DMS 273 treated with DMSO at 0.1 percent for 48 hours (cell line): ENCODE data around the gene SPCS3.
"Not testable (repeated sequence)": the region's sequence is repeated elsewhere in the genome, so short reads cannot be mapped to it uniquely, and the experiment has no call there.

Source experiments
- DNase-seq: peaks from one replicate; lab custom pipeline; 2025; lab: John Stamatoyannopoulos, UW

Gene SPCS3

DNA sequence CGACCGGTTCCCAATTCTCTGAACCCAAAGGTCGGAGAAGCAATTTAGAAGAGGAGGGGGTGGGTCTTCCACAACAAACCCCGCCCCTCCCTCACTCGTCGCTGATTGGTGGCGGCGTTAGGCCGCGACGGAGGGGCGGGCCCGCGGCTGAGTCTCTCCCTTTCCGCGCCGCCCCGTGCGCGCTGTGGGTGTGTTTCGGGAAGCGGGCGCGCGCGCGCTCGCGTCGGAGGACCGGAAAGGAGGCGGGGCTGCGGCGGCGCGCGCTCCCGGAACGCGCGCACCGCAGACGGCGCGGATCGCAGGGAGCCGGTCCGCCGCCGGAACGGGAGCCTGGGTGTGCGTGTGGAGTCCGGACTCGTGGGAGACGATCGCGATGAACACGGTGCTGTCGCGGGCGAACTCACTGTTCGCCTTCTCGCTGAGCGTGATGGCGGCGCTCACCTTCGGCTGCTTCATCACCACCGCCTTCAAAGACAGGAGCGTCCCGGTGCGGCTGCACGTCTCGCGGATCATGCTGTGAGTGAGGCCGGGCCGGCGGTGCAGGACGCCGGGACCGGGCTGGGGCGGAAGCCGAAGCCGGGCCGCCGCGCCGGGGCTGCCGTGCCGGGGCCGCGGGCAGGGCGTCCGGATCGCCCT is at the start of gene SPCS3:
Gene SPCS3, plus strand, starts transcription at position 263 of the 636 bp plus-strand sequence. Its CDS starts 111 bp downstream, at position 374.
- DNase-seq, result peak; percentile 68

DNA sequence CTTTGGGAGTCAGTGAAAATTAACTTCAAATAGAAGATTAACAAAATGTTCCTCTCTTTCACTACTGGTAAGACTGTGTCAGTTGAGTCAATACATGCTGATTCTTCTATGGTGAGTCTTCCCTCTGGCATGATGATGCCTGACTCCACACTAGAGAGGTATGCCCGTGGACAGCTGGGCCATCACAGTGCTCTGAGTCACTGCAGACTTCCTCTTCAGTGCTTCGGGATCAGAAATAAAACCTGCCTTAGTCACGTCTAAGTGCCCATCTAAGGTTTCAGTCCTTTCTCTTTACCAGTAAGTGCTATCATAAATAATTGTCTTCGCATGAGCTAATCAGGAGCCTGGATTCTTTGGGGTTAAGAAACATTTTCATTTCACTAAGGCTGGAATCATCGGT is 49.1 kb upstream of the SPCS3 start:
- peak; percentile 24 for DNase-seq

DNA sequence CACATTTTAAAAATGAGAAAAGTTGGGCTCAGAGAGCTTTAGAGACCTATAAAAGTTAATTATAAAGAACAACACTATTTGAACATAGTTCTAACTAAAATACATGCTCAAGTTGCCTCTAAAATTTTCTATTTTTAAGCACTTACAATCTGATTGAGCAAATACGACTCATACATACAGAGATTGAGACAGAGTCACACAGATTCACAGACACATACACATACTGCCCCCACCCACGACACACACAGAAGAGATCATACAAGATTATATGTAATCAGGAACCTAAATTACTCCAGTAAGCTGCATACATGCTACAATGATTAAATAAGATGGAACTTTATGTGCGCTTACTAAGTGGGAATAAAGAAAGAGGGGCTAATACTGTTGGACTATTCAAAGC is 48.0 kb upstream of the SPCS3 start:
- no peak for DNase-seq

DNA sequence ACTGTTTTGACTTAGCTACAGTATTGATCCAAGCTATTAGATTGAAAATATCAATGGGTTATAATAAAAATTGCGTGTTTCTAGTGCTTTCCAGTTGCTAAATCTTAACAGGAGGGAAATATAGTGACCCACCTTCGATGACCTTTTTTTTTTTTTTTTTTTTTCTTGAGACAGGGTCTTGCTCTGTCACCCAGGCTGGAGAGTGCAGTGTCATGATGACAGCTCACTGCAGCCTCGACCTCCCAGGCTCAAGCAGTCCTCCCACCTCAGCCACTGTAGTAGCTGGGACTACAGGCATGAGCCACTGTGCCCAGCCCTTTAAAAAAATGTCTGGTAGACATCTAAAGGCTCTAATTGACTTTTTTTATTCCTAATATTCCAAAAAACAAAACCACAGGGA is 47.0 kb upstream of the SPCS3 start:
- no peak for DNase-seq

DNA sequence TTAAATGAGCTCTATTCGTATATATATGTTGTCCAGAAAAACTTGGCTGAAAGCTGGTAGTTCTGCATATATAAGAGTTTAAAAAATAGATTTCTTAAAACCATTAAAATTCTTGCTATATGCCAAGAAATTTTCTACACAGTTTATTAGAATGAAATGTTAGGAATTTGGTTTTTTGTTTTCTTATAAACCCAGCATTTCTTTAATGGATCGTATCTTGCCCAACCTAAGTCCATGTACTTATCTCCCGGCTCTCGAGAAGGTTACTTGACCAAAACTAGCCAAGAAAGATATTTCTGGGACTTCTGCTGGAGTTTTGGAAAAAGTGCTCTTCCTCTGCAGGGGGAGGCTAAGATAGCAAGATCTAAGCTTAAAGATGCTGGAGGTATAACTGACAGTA is 46.0 kb upstream of the SPCS3 start:
- DNase-seq, result no peak

DNA sequence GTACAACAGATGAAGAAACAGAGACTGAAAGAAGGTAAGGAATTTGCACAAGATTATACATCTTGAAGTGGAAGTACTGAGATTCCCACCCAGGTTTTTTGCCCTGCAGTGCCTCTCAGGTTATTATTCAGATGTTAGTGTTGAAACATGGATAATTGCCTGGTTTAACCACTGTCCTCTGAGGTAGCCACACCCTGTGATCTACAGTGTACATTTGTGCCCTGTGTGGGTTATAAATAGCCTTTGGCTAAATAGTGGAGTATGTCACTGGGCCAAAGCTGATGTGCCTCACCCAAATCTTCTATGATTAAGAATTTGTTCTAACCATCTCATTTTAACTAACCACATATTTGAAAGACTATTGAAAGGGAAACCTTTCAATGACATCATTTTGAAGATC is 45.3 kb upstream of the SPCS3 start:
- DNase-seq, result no peak

DNA sequence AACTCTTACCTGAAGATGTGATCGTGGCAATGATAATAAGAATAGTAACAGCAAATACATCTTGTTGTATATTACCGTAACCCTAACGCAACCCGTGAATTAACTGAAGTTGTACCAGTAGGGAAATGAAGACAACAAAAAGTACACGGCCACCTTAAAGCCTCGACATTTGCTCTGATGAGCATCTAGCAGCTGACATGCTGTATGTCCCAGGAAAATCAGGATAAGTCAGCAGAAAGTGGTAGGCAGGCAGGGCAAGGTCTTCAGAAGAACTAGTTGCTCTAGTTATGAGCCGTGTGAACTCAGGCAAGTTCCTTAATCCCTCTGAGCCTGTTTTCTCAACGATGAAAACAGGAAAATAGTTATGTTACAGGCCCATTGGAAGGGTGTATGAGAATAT is 43.1 kb upstream of the SPCS3 start:
- DNase-seq, result no peak

DNA sequence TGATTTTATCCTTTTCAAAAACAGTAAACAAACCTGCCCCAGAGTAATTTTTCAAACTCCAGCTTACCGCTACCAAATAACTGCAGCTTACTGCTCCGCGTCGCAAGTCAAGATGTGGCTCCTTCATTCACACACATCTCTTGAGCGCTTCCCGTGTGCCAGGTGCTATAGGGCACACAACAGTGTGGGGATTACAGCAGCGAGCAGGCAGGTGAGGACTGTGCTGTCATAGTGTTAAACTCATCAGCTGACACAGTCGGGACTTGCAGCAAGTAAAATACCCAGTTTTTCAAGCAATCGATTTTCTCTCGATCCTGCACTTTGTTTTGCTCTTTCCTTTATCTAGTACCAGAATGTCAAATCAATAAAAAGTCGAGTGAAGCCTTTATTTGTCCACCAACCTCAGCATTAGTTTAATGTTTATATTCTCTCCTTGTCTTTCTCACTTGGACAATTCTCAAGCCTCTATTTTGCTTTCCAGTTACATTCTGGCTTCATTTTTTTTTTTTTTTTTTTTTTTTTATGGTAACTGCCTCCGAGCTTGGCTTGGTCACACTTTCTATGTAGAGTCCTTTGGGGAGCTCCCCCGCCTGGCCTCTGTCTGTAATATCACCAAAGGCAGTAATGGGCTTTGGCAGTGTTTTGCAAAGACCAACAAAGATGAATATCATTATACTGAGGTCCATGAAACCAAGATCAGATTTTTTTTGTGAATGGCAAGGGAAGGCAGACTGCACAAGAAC is 42.4 kb upstream of the SPCS3 start:
- no peak for DNase-seq

DNA sequence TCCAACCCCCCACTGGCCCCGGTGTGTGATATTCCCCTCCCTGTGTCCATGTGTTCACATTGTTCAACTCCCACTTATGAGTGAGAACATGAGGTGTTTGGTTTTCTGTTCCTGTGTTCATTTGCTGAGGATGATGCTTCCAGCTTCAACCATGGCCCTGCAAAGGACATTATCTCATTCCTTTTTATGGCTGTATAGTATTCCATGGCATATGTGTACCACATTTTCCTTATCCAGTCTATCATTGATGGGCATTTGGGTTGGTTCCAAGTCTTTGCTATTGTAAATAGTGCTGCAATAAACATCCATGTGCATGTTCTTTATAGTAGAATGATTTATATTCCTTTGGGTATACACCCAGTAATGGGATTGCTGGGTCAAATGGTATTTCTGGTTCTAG is 40.2 kb upstream of the SPCS3 start:
- not testable (repeated sequence) for DNase-seq

DNA sequence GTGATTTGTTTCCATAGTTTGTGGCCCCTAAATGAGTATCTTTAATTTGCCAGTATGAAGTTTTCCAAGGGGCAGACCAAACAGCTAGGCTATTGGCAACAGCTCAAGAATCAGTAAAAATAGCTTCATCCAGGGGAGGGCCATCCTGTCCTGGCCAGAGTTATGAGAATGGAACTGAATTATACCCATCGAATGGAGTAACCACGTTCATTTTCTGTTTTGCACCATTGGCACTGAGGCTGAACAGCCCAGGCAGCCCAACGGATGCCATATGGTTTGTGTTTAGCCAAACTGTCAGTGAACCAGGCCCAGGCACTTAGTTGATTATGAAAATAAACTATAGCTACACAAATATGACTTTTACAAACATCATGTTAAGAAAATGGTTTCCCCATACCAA is 33.0 kb upstream of the SPCS3 start:
- no peak for DNase-seq

DNA sequence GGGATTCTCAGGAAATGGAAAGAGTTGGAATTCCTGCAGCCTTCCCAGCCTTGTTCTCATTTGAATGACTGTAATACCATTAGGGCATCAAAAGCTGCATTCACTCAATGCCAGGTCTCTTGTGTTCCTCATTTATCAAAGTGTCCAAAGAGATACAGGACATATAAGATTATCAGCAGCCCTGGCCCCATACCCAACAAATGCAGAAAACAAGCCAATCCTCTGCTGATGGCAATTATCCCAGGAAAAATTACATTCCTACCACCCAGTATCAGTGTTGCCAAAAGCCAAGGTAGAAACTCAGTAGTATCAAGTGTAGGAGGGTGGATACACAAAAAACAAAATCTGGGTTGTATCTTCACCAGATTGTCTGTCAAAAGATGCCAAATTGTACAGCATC is 32.2 kb upstream of the SPCS3 start:
- DNase-seq, result no peak

DNA sequence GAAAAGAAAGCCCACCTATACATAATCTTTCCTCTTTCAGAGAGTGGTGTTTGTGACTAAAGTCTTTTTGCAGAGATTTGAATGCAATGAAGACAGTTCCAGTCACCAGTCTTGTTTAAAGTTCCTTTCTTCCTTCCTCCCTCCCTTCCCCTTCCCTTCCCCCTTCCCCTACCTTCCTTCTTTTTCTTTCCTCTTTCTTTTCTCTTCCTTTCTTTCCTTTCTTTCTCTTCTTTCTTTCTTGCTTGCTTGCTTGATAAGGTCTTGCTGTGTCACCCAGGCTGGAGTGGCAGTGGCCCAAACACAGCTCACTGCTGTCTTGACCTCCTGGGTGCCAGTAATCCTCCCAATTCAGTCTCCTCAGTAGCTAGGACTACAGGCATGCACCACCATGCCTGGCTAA is 31.7 kb upstream of the SPCS3 start:
- no peak for DNase-seq

DNA sequence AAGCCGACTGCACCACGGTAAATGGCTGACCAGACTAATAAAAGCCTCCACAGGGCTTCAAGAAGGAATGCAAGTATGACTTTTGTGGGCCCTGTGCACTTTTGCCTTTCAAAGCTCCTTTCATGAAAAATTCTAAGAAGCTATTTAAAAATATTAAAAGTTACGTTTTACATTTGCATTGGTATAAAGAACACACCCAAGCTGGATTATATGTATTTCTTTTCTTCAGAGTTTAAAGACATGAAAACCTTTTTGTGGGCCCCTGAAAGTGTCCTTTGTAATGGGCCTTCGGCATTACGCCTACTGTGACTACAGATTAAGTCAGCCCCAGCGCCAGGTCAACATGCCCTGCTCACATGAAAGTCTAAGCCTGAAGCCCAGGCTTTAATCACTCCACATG is 30.2 kb upstream of the SPCS3 start:
- no peak for DNase-seq

DNA sequence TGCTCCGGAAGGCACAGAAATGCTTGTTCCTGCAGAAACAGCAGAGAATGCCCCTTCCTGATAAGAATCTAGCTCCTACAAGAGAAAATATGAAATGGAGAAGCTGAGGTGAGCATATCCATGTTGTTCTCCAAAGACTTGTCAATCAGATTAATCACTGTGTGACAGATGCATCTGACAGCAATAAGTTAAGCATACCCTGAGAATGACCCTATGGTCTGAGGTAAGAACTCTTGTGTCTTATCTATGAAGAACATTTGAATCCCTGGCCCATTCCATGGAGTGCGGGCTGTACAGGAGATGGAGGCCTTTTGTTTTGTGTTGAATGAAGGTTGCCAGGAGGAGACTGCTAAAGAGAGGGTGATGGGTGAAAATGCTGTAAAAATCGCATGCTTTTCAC is 29.2 kb upstream of the SPCS3 start:
- DNase-seq, result no peak

DNA sequence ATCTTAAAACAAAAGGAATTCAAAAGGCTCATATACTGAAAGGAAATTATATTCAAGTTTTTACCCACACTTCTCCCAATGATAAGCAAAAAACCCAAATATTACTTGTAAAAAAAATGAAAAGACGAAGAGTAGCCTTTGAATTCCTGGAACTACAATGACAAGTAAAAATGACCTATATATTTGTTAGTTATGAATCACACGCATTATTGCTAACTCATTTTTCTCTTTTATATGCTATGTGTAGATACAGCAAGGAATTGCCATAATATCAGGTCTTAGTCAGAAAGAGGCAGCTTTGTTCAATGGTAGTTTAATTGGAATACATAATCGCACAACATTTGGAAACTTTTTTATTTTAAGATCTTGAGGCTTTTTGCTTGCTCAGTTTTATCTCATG is 28.0 kb upstream of the SPCS3 start:
- no peak for DNase-seq

DNA sequence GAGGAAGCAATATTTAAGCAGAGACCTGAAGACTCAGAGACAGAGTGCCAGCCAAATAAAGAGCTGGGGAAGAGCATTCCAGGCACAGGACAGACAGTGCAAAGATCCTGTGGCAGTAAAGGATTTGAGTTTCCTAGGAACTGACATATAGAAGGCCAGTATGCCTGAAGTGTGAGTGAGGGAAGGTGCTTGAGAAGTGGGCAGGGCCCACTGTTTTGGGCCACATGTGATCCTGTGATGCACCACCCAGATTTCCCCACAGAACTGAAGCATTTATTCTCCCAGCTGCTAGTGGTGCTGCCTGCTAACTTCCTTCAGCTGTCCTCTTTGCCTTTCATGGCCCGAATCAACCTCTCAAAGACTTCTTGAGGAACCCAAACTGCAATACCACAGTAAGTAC is 26.8 kb upstream of the SPCS3 start:
- no peak for DNase-seq

DNA sequence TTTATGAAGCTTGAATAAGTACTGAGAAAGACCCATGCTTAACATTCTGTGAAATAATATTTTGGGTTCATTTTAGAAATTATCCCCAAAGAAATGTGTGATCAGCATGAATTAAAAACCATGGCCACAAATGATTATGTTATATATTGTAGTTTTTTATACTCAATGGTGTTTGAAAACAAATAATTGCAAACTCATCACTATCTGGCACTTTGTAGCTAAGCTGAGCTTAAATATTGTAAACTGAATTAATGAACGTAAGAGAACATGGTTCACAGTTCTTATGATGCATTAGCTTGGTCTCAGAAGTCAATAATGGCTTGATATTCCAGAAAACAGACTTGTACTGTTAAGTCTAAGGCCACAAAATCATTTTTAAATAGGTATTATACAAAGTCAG is 26.1 kb upstream of the SPCS3 start:
- DNase-seq, result no peak

DNA sequence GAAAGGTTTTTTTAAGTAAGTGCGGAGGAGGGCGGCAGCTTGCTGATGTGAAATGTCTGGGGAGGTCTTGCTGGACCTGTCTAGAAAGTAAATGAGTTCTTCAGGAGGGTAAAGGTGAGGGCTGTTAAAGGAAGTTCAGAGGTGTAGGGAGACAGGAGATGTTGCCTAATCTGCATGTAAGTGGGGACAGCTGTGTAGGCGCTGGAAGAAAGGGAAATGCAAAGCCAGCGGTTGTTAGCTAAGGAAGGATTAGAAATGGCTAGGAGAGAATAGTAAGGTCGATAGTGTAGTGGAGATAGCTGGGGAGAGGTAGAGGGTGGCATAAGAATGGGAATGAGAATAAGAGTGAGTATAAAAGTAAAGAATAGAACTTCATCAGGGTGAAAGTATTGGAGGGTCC is 23.9 kb upstream of the SPCS3 start:
- not testable (repeated sequence) for DNase-seq

DNA sequence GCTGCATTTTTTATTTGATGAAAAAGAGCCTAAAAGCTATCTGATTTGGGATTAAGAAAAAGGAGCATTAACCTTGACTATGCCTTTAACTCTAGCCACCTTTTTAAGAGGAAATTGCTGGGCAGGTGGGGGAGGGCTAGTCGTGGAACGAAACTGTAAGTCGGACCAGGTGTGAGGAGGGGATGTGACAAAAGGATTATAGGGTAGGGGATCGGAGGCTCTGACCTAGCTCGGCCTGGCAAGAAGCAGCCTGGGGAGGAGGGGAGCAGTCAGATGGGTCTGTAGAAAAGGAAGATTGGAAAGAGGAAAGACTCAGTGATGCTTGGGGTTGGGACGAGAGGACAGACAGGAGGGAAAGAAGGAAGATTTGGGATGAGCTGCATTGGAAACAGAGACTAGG is 21.1 kb upstream of the SPCS3 start:
- no peak for DNase-seq

DNA sequence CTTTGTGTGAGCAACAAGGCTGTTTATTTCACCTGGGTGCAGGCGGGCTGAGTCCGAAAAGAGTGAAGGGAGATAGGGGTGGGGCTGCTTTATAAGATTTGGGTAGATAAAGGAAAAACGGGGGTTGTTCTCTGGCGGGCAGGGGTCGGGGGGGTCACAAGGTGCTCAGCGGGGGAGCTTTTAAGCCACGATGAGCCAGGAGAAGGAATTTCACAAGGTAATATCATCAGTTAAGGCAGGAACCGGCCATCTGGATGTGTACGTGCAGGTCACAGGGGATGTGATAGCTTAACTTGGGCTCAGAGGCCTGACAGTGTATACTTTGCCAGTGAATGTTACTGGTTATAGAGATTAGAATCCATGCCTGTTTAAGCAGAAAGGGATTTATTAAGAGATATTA is 19.7 kb upstream of the SPCS3 start:
- no peak for DNase-seq

DNA sequence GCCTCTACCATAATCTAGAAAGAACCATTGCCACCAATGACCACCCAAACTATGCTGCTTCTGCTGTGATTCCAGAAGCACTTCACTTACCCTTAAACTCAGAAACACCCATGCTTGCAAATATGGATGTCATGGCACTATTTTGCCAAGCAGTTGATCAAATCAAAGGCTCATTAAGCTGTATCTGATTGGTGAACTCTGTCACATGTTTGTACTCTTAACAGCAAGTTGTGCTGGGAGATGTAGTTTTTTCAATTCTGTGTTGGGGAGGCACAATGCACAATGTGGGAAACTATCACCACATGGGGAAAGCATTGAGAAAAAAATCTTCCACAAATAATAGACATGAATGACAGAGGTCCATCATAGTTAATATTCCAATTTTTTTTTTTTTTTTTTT is 19.2 kb upstream of the SPCS3 start:
- DNase-seq, result no peak

DNA sequence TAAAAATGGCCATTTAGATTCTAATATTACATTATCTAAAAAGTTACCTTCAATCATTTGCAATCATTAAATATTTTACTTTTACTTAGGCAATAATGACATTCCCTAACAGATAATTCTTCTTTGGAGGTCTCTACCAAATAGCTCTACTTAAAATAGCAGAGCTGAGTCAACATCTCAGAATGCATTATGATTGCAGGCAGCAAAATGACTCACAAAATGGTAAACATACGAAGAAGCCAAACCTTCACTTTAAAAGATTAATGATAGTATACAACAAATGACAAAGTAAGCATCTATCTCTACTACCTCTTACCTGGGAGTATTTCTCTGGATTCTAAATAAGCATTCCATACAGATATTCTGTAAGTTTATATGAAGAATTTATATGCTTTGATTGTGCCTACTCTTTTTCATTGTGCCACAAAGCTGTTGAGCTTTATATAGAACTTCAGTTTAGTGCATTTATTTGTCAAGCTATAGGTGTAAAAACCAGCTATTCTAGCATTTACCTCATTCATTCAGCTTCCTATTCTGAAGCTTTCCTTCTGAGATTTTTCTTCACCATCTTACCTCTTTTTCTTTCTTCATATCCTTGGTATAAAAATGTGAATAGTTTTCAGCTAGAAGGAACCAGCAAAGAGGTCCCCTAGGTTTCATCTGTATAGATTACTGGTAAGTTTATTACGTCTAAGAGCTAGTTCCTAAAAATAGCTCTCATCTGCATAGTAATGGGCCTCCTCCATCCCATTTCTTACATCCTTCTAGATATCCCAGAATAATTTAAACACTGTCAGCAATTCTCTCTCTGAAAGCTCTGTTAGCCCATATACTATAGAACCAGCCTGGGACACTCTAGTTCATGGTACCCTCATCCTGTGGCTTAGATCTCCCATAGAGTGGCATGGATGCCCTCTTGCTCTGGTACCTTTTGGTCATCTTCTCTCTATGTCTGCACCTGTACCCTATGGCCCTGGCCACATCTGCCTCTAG is 17.2 kb upstream of the SPCS3 start:
- no peak for DNase-seq

DNA sequence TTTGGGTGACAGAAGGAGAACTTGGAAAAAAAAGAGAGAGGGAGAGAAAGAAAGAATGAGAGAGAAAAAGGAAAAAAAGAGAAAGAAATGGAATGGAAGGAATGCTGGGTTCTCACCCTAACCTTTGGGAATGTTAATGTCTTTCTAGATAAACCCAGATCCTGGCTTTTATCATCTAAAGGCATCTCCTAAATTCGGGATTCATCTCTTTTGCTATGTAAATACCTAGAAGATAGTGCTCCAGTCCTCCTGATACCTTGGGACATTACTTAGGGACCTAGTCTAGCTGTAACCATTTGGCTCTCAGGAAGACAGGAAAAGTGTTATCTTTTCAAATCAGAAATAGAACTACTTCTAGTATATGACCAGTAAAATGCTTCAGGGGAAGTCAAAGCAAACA is 15.8 kb upstream of the SPCS3 start:
- DNase-seq, result no peak
